KMS-11 (cell line): ENCODE results near the gene PDE6G.
"Not testable (repeated sequence)": the region's sequence is repeated elsewhere in the genome, so short reads cannot be mapped to it uniquely, and the experiment has no call there.

ENCODE experiments used
- H2AFZ ChIP-seq: fragments of 200-600 bp; sonication (generic); 2 replicates; pipeline ENCODE4 v1.6.1; 2016; ENCODE audit warnings: antibody characterized with exemption, mixed run types, low read depth
- H3K27ac ChIP-seq: fragments of 200-600 bp; sonication (generic); 2 replicates; pipeline ENCODE4 v1.6.1; 2016; ENCODE audit warnings: mild to moderate bottlenecking, mixed run types
- H3K27me3 ChIP-seq: fragments of 200-600 bp; sonication (generic); 2 replicates; pipeline ENCODE4 v1.6.1; 2017; ENCODE audit warnings: mild to moderate bottlenecking, low read depth, mixed run types, moderate library complexity; ENCODE audit not compliant: insufficient read depth
- H3K36me3 ChIP-seq: fragments of 200-600 bp; sonication (generic); 2 replicates; pipeline ENCODE4 v1.6.1; 2017; ENCODE audit warnings: mild to moderate bottlenecking, mixed run types; ENCODE audit not compliant: insufficient read depth
- H3K4me1 ChIP-seq: fragments of 200-600 bp; sonication (generic); 2 replicates; pipeline ENCODE4 v1.6.1; 2016; ENCODE audit warnings: mild to moderate bottlenecking, low read depth, mixed run types; ENCODE audit not compliant: poor library complexity, severe bottlenecking
- H3K4me2 ChIP-seq: fragments of 200-600 bp; sonication (generic); 2 replicates; pipeline ENCODE4 v1.7.0; 2016; ENCODE audit warnings: mild to moderate bottlenecking, mixed run types
- H3K4me3 ChIP-seq: fragments of 200-600 bp; sonication (generic); IDR thresholded peaks from 2 replicates; pipeline ENCODE4 v1.6.1; 2017; ENCODE audit warnings: low read depth, low read length, mixed read lengths; ENCODE audit not compliant: insufficient read depth
- H3K79me2 ChIP-seq: fragments of 200-600 bp; sonication (generic); 2 replicates; pipeline ENCODE4 v1.6.1; 2016; ENCODE audit warnings: low read depth, mixed run types; ENCODE audit not compliant: insufficient read depth
- H3K9ac ChIP-seq: fragments of 200-600 bp; sonication (generic); 2 replicates; pipeline ENCODE4 v1.6.1; 2016; ENCODE audit warnings: mild to moderate bottlenecking, mixed run types
- H4K20me1 ChIP-seq: fragments of 200-600 bp; sonication (generic); 2 replicates; pipeline ENCODE4 v1.6.1; 2016; ENCODE audit warnings: mild to moderate bottlenecking, mixed run types; ENCODE audit not compliant: insufficient read depth
- TF ChIP-seq, protein P1 (sequence below): fragments of 200-600 bp; sonication (generic); conservative IDR thresholded peaks from 2 replicates; pipeline ENCODE4 v1.6.1; 2017; ENCODE audit warnings: low read depth, mild to moderate bottlenecking, antibody characterized with exemption, low read length, moderate library complexity, mixed read lengths

PDE6G gene

GRCh38 chr17:81631482-81631881 is 24.9 kb downstream of the PDE6G start:
- no peak overlapping the region for H3K27ac ChIP-seq
- TF ChIP-seq, protein P1, sequence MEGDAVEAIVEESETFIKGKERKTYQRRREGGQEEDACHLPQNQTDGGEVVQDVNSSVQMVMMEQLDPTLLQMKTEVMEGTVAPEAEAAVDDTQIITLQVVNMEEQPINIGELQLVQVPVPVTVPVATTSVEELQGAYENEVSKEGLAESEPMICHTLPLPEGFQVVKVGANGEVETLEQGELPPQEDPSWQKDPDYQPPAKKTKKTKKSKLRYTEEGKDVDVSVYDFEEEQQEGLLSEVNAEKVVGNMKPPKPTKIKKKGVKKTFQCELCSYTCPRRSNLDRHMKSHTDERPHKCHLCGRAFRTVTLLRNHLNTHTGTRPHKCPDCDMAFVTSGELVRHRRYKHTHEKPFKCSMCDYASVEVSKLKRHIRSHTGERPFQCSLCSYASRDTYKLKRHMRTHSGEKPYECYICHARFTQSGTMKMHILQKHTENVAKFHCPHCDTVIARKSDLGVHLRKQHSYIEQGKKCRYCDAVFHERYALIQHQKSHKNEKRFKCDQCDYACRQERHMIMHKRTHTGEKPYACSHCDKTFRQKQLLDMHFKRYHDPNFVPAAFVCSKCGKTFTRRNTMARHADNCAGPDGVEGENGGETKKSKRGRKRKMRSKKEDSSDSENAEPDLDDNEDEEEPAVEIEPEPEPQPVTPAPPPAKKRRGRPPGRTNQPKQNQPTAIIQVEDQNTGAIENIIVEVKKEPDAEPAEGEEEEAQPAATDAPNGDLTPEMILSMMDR: no peak
- H3K4me1 ChIP-seq: peaks cover 20% of the 10 kb centered on the region
- H3K36me3 ChIP-seq: peaks cover 20% of the 10 kb centered on the region; the same call in 1 of the 2 replicates
- H3K4me2 ChIP-seq: no peak overlapping the region
- no peak overlapping the region for H3K4me3 ChIP-seq
- H3K9ac ChIP-seq: no peak overlapping the region
- H3K79me2 ChIP-seq: peaks cover 72% of the 10 kb centered on the region
- H4K20me1 ChIP-seq: 0 out of 2 replicates have a peak, but pooled peaks cover 11% of the 10 kb centered on the region
- no peak overlapping the region for H2AFZ ChIP-seq
- H3K27me3 ChIP-seq: no peaks in the 10 kb centered on the region

GRCh38 chr17:81630274-81630673 is 26.1 kb downstream of the PDE6G start:
- no peak overlapping the region for H3K4me3 ChIP-seq
- H3K4me2 ChIP-seq: no peak overlapping the region
- no peaks in the 10 kb centered on the region for H3K27me3 ChIP-seq
- H3K36me3 ChIP-seq: peaks cover 29% of the 10 kb centered on the region; the same call in 1 of the 2 replicates
- 0 out of 2 replicates have a peak, but pooled peaks cover 11% of the 10 kb centered on the region for H4K20me1 ChIP-seq
- H3K79me2 ChIP-seq: peaks cover 72% of the 10 kb centered on the region
- TF ChIP-seq, protein P1: no peak
- peaks cover 14% of the 10 kb centered on the region for H3K4me1 ChIP-seq
- no peak overlapping the region for H3K27ac ChIP-seq
- no peak overlapping the region for H2AFZ ChIP-seq
- no peak overlapping the region for H3K9ac ChIP-seq

DNA sequence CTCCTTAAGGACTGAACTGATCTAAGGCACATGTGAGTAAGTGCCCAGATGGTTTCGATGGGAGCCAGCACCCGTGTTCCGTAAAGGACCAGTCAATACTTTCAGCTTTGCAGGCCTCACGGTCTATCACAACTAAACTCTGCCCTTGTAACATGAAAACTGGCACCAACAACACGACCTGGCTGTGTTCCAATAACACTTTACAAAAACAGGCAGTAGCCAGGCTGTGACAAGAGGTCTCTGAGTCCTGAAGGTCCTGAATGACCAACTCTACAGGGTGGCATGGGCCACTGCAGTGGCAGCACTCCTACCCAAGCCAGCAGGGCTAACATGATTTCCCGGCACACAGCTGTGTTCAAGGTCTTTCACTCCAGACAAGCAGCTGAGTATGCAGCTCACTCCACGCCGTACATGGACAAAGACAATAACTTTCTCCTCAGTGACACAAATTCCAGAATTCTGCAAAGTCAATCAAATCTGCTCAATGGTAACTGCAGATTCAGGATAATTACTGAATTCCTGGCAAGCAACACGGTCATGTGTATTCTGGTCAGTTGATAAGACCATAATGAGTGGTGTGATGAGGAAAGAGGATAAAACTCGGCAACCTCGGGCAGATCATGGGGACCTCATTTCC is 34.7 kb downstream of the PDE6G start:
- no peaks in the 10 kb centered on the region for H3K27me3 ChIP-seq
- H2AFZ ChIP-seq: no peak overlapping the region
- peaks cover 7% of the 10 kb centered on the region for H3K4me1 ChIP-seq
- no peak overlapping the region for H3K27ac ChIP-seq
- H3K36me3 ChIP-seq: peaks cover 55% of the 10 kb centered on the region
- H3K4me2 ChIP-seq: no peak overlapping the region
- no peaks in the 10 kb centered on the region for H4K20me1 ChIP-seq
- TF ChIP-seq, protein P1: no peak
- H3K4me3 ChIP-seq: no peak overlapping the region
- H3K9ac ChIP-seq: no peak overlapping the region
- H3K79me2 ChIP-seq: peaks cover 47% of the 10 kb centered on the region

DNA sequence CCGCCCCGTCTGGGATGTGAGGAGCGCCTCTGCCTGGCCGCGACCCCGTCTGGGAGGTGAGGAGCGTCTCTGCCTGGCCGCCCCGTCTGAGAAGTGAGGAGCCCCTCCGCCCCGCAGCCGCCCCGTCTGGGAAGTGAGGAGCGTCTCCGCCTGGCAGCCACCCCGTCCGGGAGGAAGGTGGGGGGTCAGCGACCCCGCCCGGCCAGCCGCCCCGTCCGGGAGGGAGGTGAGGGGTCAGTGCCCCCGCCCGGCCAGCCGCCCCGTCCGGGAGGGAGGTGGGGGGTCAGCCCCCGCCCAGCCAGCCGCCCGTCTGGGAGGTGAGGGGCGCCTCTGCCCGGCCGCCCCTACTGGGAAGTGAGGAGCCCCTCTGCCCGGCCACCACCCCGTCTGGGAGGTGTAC is 38.0 kb downstream of the PDE6G start:
- not testable (repeated sequence) for H4K20me1 ChIP-seq, H2AFZ ChIP-seq, H3K4me2 ChIP-seq, H3K27ac ChIP-seq, H3K27me3 ChIP-seq, H3K9ac ChIP-seq, H3K4me3 ChIP-seq
- H3K79me2 ChIP-seq: peaks cover 48% of the 10 kb centered on the region
- H3K36me3 ChIP-seq: peaks cover 33% of the 10 kb centered on the region
- peaks cover 39% of the 10 kb centered on the region for H3K4me1 ChIP-seq

- Histone ChIP-seq H2AFZ (no peak overlapping the region), H3K9ac (no peak overlapping the region), H3K79me2 (peaks cover 58% of the 10 kb centered on the region), H3K4me1 (peaks cover 45% of the 10 kb centered on the region), H3K4me3 (no peak overlapping the region), H3K27ac (no peak overlapping the region), H4K20me1 (no peaks in the 10 kb centered on the region), H3K4me2 (no peak overlapping the region), H3K27me3 (no peaks in the 10 kb centered on the region), H3K36me3 (peaks cover 26% of the 10 kb centered on the region)
- TF ChIP-seq, protein P1: no peak
These were observed 39.5 kb downstream of the PDE6G start for GRCh38 chr17:81616877-81617276.
